Glomerular endothelial cell (primary cell): ENCODE measurements around the gene FBXO42. TPM values are rescaled to one million over a fixed set of nuclear protein-coding genes. Genes with fewer than 3 reads are reported as not detected.

Experiments used
- DNase-seq: peaks from one replicate; pipeline ENCODE4 v3.0.0-alpha.2; 2011; ENCODE audit warnings: low read depth, low spot score; ENCODE audit errors: extremely low read depth
- total RNA-seq: library from RNA; depleted of rRNA; stranded (reverse); fragments of >200 nt; gene quantifications from 2 replicates; pipeline ENCODE4 v1.2.3, GENCODE V29; 2015

The FBXO42 gene
- total RNA-seq, 1 donor from 2014 or later: 20.9 TPM

DNA sequence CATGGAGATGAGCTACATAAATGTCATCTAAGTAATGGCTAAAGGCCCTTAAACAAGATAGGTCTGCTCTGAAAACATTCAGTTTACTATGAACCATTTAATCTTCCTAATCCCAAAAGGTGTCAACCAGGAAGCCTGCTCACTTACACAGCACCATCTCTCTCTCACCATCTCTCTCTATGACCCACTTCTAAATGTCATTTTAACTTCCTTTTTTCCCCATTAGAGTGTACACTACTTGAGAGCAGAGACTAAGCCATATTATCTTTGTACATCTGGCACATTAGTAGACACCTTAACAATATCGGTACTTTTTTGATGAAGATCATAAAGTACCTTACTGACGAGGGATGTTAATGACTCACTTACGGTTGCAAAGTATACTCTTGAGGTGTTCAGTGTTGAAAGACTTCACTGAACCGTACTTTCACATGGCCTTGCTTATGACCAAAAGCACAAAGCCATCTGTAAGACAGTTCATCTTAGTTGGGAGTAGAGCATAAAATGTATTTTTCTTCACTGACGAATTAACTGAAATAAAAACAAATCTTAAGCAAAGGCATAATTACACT lies 25.4 kb downstream of the FBXO42 start:
- no peak for DNase-seq

GRCh38 chr1:16324456-16324890 lies 27.8 kb downstream of the FBXO42 start:
- DNase-seq: peak; percentile 14

DNA sequence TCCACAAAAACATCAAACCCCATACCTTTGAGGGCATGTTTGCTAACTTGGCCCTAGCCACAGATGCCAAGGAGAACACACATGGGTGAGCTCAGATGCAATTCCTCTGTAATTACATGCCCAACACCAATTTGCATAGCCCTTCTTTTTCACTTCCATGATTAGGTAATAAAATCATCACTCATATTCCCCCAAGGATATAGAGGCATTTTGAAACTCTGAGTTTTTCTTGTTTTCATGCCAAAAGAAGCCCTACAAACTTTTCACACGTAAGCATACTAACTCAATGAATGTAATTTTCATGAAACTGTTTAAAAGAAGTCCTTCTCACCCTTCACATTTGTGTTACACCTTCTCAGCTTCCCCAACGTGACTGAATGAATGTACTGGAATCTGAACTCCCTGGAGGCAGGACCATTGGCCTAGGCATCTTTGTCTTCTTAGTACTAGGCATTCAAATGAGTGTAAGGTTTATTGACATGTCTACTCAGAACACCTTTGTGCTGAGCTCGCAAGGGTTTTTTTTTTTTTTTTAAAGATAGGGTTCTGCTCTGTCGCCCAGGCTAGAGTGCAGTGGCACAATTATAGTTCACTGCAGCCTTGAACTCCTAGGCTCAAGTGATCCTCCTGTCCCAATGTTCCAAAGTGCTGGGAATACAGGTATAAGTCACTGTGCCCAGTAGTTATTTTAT lies 31.0 kb downstream of the FBXO42 start:
- no peak for DNase-seq

DNA sequence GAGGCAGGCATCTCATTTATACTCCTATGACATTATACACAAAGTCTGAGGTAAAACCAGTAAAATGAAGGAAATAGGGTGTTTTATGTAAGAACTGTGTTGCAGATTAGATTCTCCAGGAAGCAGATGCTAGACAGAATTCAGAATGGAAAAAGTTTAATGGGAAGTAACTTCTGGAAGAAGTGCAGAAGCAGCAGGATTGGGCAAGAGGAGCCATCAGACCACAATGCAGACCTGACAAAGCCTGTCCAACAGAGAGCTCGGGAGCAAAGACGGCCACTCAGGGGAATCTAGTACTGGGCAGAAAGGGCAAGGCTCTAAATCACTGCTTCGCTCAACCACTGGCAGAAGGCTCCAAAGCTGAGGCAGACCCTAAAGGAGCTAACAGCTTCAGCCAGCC lies 33.7 kb downstream of the FBXO42 start:
- DNase-seq: no peak

DNA sequence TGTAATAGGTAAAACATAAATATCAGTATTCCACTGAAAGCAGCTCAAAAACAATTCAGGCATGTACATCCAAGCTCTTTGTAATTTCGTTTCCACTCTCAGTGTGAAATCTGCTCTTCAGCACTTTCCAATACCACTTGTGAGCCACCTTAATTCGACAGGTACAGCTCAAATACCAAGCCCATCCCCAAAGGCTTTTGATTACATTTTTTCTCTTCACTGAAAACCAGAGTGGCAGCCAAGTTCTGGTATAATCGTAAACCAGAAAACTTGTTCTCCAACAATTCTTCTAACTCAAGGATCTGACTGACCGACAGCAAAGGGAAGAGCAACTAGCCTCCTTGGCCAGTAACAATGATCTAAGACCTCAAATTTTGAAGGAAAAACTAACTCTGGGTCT lies 36.8 kb downstream of the FBXO42 start:
- no peak for DNase-seq

DNA sequence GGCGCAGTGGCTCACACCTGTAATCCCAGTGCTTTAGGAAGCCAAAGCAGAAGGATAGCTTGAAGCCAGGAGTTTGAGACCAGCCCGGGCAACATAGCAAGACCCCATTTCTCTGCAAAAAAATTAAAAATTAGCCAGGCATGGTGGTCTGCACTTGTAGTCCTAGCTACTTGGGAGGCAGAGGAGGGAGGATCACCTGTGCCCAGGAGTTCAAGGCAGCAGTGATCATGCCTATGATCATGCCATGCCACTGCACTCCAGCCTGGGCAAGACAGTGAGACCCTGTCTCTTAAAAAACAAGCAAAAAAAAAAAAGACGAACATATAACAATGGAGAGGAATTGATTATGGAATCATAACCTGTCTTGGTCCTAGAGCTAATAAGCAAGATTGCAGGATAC lies 45.1 kb downstream of the FBXO42 start:
- DNase-seq: no peak

DNA sequence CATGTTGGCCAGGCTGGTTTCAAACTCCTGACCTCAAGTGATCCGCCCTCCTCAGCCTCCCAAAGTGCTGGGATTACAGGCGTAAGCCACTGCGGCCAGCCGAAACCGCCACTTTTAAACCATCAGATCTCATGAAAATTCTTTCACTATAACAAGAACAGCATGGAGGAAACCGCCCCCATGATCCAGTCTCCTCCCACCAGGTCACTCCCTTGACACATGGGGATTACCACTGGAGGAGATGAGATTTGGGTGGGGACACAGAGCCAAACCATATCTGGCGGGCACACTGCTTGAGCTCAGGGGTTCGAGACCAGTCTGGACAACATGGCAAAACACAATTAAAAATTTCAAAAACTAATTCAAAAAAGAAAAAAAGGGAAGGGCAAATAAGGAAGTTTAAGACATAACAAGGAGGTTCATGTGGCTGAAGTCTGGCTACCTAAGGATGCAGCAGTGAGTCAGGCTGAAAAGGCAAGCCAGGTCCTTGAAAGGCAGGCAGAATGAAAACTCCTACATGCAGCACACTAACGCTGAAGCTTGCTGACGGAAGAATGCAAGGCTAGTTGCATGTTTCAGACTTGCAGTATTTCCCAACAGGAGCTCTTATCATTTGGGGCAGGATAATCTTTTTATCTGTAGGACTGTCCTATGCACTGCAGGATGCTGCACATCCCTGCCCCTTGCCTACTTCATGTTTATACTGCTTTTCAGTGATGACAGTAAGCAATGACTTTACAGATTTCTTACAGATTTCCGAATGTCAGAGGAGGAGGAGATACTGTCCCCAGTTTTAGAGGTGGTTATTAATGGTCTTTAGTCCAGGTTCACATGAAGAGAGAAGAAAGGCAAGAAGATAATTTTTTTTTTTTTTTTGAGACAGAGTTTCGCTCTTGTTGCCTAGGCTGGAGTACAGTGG lies 49.3 kb downstream of the FBXO42 start:
- DNase-seq: no peak

DNA sequence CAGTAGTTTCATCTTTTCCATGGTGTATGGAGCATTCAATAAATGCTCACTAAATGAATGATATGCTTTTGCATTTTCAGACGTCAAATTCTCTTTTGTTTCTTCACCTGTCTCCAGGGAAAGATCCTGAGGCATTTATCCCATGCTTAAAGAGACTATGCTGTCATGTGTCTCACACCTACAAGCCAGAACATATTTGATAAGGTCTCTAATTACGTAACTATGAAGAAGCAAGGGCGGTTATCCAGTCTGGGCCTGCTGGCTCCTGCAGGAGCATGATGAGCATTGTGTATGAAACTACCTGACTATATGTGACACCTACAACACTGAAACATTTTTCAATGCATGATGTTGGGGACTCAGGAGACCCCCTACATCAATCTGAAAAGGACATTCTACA lies 51.8 kb downstream of the FBXO42 start:
- DNase-seq: no peak

DNA sequence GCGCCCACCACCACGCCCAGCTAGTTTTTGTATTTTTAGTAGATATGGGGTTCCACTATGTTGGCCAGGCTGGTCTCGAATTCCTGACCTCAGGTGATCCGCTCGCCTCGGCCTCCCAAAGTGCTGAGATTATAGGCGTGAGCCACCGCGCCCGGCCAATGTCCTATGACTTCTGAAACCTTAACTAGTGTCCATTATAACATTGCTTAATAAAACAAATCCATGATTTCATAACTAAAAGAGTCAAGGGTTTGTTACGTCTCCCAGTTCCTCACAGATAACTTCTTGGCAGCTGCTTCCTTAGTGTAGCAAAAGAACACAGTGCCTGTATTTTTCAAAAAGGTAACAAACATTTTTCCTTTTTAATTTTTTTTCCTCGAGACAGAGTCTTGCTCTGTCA lies 53.6 kb downstream of the FBXO42 start:
- DNase-seq: no peak

- no peak for DNase-seq
Observed at GRCh38 chr1:16296643-16297042, 55.6 kb downstream of the FBXO42 start.

GRCh38 chr1:16294219-16295212 lies 57.8 kb downstream of the FBXO42 start:
- DNase-seq: no peak

DNA sequence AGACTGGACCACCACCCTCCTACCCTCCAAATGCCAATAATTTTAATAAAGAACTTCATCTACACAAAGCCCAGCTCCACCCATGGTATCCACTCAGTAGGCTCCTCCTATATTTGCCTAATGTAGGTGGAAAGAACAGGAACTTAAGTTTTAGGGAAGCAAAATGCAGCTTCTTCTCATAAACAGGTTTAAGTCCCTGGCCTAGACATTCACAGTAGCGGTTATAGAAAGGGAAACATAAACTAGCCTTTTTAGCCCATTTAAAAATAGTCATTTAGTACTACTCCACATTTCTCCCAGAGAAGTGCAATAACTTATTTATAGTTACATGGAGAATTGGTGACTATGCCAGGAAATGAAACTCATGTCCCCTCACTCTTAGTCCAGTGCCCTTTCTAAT lies 58.7 kb downstream of the FBXO42 start:
- no peak for DNase-seq

GRCh38 chr1:16292739-16293138 lies 59.5 kb downstream of the FBXO42 start:
- DNase-seq: no peak

DNA sequence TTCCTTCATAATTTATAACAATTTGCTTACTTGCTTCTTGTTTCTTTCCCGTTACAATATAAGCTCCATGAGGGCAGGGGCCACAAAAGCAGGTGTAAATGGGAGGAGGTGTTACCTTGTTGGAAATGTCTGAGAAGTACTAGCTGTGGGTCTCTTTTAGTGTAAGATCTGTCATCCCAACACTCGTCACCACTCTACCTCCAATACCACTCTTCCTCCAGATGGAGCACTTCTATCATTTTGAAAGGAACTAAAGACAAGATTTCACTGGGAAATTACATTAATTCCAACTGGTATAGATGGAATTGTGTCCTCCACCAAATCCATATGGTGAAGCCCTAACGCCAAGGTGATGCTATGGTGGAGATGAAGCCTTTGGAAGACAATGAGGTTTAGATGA lies 62.3 kb downstream of the FBXO42 start:
- no peak for DNase-seq

DNA sequence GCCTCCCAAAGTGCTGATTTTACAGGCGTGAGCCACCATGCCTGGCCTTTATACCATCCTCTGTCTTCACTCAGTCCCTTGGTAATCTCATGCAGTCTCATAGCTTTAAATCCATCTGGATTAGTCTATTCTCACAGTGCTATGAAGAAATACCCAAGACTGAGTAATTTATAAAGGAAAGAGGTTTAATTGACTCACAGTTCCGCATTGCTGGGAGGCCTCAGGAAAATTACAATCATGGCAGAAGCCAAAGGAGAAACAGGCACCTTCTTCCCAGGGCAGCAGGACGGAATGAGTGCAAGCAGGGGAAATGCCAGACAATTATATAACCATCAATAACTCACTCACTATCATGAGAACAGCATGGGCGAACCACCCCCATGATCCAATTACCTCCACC lies 66.2 kb downstream of the FBXO42 start:
- DNase-seq: no peak

- DNase-seq: no peak
Observed at GRCh38 chr1:16281765-16282164, 70.5 kb downstream of the FBXO42 start.

- no peak for DNase-seq
Observed at GRCh38 chr1:16279186-16279585, 73.1 kb downstream of the FBXO42 start.

DNA sequence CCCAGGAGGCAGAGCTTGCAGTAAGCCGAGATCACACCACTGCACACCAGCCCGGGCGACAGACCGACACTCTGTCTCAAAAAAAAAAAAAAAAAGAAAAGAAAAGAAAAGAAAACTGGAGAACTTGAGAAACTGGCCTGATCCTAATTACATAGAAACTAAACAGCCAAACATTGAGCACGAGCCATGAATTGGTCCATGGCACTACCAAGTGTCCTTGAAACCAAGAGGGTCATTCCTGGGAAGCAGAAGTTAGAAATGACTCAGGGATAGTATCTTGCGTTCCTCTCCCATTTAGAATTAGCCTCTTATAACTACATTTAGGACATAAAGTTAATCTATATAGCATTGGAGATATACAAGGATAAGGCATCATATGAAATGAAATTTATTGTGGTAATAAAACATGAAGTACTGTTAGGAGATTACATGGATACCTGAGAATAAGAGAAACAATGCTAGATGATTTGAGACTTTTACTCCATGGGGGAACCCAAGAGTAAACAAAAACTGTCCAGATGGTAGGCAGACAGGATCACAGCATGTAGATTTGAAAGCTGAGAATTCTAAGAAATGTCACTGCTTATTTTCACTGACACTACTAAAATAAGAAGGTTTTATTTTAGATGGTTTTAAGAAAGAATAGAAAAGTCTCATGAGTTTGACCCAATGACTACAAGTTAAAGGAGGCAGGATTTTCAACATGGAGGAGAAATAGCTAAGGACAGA lies 75.8 kb downstream of the FBXO42 start:
- DNase-seq: no peak

DNA sequence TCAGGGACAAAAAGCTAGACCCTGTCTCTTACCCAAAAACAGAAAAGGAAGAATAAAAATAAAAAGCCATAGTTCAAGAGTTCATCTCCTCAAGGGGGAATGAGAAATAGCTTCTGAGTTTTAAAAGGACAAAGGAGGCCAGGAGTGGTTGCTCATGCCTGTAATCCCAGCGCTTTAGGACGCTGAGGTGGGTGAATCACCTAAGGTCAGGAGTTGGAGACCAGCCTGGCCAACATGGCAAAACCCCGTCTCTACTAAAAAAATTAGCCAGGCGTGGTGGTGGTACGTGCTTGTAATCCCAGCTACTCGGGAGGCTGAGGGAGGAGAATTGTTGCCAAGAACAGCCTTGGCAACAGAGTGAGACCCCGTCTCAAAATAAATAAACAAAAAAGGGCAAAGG lies 76.7 kb downstream of the FBXO42 start:
- no peak for DNase-seq

DNA sequence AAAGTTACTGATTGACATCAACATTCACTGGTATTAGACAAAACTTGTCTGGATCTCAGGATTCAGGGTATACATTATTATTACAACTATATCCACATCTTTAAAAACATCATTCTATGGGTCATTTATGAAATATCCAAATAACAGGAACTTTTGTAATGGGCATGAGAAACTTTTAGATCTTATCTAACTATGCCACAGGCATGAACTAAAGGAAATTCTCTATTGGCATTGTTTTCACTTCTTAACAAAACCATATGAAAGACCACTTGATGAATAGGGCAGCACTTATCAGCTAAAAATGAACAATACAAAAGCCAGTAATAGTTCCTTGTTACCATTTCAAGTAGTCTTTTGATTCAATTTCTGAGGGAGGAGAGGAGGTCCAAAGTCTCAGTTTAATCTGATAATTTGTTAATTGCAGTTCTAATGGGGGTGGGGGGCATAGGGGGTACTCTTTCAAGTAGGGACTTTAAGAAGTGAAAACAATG lies 84.5 kb downstream of the FBXO42 start:
- DNase-seq: no peak
